CD1c-positive myeloid dendritic cell (primary cell): ENCODE data around the gene TNFRSF21.
"Not testable (repeated sequence)": the region's sequence is repeated elsewhere in the genome, so short reads cannot be mapped to it uniquely, and the experiment has no call there.

Experiments
- DNase-seq: peaks from one replicate; pipeline ENCODE4 v3.0.0-alpha.2; 2016; ENCODE audit errors: extremely low spot score

The TNFRSF21 gene

DNA sequence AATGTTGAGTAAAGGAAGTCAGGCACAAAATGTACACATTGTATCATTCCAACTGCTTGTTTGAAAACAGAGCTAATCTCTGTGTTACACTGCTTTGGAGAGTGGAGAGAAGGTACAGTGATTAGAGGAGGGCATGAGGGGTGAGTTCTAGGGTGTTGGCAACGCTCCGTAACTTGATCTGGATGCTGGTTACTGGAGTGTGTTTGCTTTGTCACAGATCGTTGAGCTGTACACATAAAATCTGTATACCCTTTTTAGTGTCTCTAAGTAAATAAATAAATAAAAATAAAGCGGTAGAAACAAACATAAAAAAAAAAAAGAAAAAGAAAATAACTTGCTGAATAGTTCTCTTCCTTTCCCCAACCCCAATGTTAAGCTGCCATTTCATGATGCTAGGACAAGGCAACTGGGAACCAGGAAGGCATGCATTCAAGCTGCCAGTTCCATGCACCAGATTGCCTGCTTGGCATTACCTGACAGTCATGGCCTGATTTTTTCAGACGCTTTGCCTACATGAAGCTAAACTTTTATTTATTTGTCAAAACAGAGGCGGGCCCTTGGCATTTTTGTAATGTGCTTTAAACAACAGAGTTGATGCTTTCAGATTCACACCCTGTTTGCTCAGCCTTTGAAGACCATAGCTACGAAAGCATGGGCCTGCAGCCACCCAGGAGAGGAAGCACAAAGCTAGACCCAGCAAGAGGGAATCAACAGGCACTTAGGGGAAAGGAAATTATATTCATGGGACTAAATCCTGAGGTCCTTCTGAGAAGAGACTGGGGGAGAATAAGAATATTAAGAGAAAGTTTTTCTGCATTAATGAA is 21.2 kb downstream of the TNFRSF21 start:
- no peak for DNase-seq

DNA sequence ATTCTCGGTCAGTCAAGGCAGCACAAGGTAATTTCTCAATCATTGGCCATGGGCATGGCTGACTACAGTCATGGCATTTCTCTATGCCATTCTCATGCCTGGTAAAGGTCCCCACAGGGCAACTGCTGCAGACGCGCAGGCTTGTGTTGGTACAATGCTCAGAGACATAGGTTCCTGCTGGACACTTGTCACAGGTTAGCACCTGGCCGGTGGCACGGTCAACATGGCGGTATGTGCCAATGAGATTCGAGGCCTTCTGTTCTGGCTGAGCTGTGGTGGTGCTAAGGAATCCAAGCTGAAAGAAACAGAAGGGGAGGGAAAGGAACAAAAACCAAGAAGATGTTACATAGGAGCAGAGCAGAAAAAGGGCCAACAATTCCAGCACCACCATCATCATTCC is 23.4 kb downstream of the TNFRSF21 start:
- no peak for DNase-seq

DNA sequence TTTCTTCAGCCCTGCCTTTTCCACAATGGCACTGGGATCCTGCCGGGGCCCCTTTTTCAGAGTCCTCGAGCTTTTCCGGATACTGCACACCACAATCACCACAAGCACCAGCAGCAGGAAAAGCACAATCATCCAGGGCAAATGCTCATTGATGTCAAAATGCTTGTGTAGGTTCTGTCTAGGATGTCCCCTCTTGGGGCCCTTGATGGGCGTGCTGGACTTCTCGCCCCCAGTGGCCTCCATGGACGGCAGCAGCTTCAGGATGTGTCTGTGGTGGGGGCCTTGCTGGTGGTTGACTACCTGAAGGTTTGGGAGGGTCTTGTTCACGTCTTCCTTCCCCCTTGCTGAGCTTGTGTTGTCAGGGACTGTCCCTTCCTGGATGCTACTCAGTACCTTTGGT is 25.7 kb downstream of the TNFRSF21 start:
- no peak for DNase-seq

GRCh38 chr6:47278545-47278944 is 31.2 kb downstream of the TNFRSF21 start:
- no peak for DNase-seq

- DNase-seq: no peak
Measured at GRCh38 chr6:47277702-47278101, 32.0 kb downstream of the TNFRSF21 start.

- no peak for DNase-seq
Measured at GRCh38 chr6:47276377-47276776, 33.3 kb downstream of the TNFRSF21 start.

- DNase-seq: no peak
Measured at GRCh38 chr6:47275640-47276039, 34.1 kb downstream of the TNFRSF21 start.

- not testable (repeated sequence) for DNase-seq
Measured at GRCh38 chr6:47275132-47275531, 34.6 kb downstream of the TNFRSF21 start.

DNA sequence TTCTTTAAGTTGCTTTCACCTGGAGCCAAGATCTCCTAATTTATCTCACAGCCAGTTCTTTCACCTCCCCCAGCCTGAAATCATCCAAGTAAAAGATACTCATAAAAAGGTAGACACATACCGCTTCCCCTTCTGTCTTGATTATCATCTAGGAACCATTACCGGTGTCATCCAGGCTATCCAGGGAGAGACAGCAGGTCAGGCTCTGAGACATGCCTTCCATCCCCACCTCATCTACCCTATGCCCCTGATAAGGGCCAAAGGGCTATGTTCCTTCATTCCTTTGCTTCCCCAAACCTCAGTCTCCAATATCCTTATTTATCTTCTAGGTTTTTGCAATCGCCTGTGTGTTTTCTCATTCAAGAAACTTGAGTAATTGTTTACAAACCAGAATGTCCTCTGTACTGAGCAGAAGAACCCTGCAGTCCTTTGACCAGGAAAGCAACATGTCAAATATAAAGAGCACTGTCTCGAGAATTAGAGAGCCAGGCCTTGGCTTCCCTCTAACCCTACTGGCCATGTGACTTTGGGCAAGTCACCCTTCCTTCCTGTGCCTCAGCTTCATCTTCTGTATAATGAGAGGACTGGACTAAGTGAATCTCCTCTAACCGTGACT is 41.0 kb downstream of the TNFRSF21 start:
- no peak for DNase-seq

DNA sequence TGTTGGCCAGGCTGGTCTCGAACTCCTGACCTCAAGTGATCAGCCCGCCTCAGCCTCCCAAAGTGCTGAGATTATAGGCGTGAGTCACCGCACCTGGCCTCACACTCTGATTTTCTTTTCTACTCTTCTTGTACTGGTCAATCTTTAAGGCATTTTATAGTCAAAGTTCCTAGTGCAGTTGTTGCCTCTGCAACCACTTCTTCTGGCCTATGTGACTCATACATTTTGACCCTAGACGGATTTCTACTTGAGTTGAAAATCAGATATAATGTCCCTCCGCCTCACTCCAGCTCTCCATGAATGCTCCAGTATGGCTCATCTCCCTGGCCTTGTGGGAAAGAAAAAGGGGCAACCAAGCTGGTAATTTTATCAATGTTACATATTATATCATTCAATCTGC is 42.4 kb downstream of the TNFRSF21 start:
- no peak for DNase-seq

- DNase-seq: no peak
Measured at GRCh38 chr6:47265971-47266370, 43.7 kb downstream of the TNFRSF21 start.

- no peak for DNase-seq
Measured at GRCh38 chr6:47264775-47265184, 44.9 kb downstream of the TNFRSF21 start.

DNA sequence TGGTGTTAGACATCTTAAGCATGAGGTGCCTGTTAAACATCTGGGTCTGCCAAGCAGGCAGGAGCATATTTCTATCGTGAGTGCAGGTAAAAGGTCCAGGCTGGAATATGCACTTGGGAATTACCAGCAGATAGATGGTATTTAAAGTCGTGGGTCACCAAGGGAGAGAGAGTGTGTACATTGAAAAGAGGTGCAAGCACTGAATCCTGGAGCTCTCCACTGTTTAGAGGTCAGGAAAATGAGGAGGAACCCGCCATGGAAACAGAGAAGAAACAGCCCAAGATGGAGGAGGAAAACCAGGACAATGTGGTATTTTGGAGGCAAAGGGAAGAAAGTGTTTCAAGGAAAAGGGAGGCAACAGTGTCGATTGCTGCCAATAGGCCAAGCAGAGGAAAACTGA is 46.4 kb downstream of the TNFRSF21 start:
- DNase-seq: no peak

- DNase-seq: no peak
Measured at GRCh38 chr6:47262231-47262630, 47.5 kb downstream of the TNFRSF21 start.

- DNase-seq: no peak
Measured at GRCh38 chr6:47261191-47261590, 48.5 kb downstream of the TNFRSF21 start.

DNA sequence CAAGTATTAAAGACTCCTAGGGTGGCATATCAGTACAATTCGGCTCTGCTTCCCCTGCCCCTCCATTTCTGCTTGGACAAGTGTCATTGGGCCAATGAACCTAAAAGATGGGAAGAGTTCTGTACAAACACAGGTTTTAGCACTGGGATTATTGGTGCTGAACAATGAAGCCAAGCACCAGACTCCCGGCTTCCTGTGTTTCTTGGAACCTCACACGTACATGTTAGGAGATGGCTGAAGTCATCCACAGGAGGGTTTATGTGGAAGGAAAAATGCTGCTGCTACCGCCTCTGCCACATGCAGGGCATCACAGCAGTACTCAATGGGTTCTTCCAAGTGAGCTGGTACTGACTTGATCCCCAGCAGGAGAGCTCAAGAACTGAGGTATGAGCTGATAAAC is 49.7 kb downstream of the TNFRSF21 start:
- DNase-seq: no peak

GRCh38 chr6:47258724-47259347 is 50.9 kb downstream of the TNFRSF21 start:
- no peak for DNase-seq

- DNase-seq: no peak
Measured at GRCh38 chr6:47256981-47257730, 52.5 kb downstream of the TNFRSF21 start.

GRCh38 chr6:47256361-47256760 is 53.3 kb downstream of the TNFRSF21 start:
- DNase-seq: no peak

DNA sequence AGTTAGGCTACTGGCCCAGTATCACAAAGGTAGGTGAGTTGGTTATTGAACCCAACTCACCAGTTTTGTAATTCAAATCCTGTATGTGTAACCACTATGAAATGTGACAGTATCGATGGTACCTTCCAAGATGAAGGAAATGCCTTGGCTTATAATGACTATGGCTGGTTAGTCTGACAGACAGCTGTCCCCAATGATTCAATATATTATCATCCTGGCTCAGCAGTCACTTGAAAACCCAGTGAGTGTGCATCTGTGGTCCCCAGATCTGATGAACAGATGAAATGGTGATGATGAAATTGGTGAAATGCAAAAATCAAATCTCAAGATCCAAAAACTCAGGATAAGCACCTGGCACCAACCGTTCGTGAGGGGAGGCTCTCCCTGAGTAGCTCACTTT is 54.8 kb downstream of the TNFRSF21 start:
- DNase-seq: no peak

GRCh38 chr6:47254051-47254450 is 55.7 kb downstream of the TNFRSF21 start:
- DNase-seq: no peak

DNA sequence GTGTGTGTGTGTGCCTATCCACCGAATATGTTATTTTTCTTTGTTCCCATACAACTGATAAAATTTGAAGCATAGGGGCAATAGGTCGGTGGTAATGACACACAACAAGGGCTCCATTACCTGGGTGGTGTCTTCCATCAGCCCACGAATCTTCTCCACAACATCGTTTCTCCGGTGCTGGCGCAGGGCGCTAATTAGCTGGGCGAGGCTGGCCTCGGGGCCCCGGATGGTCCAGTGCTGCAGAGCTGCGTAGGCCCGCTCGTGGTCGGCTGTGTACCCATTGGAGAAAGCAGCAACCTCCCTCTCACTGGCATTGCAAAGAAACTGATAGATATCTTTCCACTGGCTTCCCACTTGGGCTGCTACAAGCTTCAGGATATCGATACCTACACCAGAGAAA is 56.6 kb downstream of the TNFRSF21 start:
- no peak for DNase-seq
